ENCODE data around the gene NAV2.

NAV2 gene

DNA sequence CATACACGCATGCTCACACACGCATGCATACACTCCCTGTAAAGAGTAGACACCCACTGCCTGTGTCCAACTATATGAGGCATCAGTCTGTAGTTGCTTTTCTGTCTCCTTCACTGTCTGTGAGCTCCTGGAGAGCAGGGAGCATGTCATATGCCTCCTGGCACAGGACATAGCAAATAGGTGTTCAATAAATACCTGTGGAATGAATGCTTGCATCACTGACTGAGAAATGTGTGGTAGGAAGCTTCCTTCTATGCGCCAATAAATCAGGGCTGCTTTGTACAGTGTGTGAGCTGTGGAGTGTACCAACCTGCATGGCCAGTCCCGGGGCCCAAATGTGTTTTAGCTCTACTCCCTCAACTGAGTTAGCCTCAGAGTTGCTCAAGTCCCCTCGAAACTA is 37.2 kb upstream of the NAV2 start:
- Histone ChIP-seq H3K9ac (ENCODE audit: low read depth in 1 of 2, low read length in 2 of 2) (no peak overlapping the region), H3K36me3 (ENCODE audit: control insufficient read depth in 2 of 2, insufficient read depth in 2 of 2, low read length in 2 of 2) (no peaks in the 10 kb centered on the region), H3K4me1 (ENCODE audit: control insufficient read depth in 2 of 2, insufficient read depth in 2 of 2, low read length in 2 of 2) (no peaks in the 10 kb centered on the region), H3K9me3 (ENCODE audit: control insufficient read depth in 2 of 2, low read length in 2 of 2) (no peaks in the 10 kb centered on the region), H3K27ac (ENCODE audit: low read depth in 2 of 2, low read length in 2 of 2) (no peak overlapping the region), H3K4me3 (ENCODE audit: low read length in 2 of 2) (no peak overlapping the region), H3K27me3 (ENCODE audit: control insufficient read depth in 2 of 2, insufficient read depth in 2 of 2, low read length in 2 of 2) (no peaks in the 10 kb centered on the region)

DNA sequence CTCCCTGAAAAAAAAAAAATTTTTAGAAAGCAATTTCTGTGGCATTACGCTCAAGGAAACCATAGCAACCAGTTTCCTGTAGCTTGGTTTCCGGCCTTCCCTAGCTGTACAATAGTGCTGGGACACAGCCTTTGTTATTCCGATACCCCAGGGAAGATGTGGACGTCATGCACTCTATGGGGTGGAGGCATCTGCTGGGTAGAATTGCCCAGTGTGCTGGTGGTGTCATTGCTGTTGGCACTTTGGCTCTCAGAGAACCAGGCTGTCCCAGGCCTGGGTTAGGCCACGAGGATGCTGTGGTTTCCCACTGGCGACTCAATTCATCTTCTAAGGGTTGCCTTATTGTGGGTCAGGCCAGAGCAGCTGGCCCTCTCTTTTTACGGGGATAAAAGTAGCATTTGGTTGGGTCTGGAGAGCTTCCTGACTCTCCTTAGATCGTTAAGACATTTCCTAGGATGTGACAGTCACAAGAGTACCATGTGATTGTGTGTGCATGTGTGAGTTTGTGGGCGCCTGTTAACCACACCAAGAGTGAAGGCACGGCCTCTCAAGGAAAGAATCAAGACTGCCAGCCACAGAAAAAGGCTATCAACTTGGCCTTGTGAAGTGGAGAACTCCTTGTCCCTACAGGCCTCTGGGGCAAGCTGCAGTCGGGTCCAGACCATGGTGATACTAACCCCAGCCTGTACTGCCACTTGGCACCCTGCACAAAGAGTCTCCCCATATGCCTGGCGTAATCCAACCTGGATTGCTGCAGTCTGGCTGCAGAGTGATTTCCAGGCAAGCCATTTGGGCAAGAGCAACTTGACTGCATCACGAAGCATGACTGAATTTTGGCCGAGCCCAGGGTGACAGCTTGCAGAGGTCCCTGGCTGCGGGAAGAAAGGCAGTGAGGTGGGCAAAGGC is 35.9 kb upstream of the NAV2 start:
- H3K27ac ChIP-seq (ENCODE audit: low read depth in 2 of 2, low read length in 2 of 2) = peak overlapping the region in 1 of 2 donors; percentile 20
- H3K4me3 ChIP-seq (ENCODE audit: low read length in 2 of 2) = no peak overlapping the region
- H3K9ac ChIP-seq (ENCODE audit: low read depth in 1 of 2, low read length in 2 of 2) = no peak overlapping the region
- no peaks in the 10 kb centered on the region for H3K36me3 ChIP-seq (ENCODE audit: control insufficient read depth in 2 of 2, insufficient read depth in 2 of 2, low read length in 2 of 2)
- H3K4me1 ChIP-seq (ENCODE audit: control insufficient read depth in 2 of 2, insufficient read depth in 2 of 2, low read length in 2 of 2) = no peaks in the 10 kb centered on the region
- no peaks in the 10 kb centered on the region for H3K27me3 ChIP-seq (ENCODE audit: control insufficient read depth in 2 of 2, insufficient read depth in 2 of 2, low read length in 2 of 2)
- no peaks in the 10 kb centered on the region for H3K9me3 ChIP-seq (ENCODE audit: control insufficient read depth in 2 of 2, low read length in 2 of 2)

DNA sequence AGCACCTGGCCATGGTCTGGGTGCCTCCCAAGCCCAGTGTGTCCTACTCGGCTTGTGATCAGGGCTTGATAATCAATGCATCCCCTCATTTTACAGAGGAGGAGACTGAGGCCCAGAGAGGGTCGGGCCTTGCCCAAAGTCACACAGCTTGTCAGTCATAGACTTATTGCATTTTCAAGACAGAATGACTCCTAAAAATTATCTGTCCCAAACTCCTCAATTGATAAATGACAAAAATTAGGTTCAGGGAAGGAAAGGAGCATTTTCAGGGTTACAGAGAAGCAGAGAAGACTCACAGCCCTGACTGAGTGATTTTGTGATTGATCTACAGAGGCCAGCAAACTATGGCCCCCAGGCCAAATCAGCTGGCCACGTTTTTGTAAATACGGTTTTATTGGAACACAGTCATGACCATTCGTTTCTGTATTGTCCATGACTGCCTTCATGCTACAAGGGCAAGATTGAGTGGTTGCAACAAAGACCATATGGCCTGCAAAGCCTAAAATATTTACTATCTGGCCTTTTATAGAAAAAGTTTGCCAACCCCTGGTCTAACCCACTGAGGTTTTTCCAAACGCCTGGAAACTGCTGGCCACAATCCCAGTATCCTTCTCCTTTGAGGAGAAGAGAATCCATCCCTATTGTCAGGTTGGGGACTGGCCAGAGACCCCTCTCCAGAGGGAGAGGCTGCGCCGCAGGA is 35.1 kb upstream of the NAV2 start:
- Histone ChIP-seq H3K4me1 (ENCODE audit: control insufficient read depth in 2 of 2, insufficient read depth in 2 of 2, low read length in 2 of 2) (no peaks in the 10 kb centered on the region), H3K27ac (ENCODE audit: low read depth in 2 of 2, low read length in 2 of 2) (no peak overlapping the region), H3K27me3 (ENCODE audit: control insufficient read depth in 2 of 2, insufficient read depth in 2 of 2, low read length in 2 of 2) (no peaks in the 10 kb centered on the region), H3K36me3 (ENCODE audit: control insufficient read depth in 2 of 2, insufficient read depth in 2 of 2, low read length in 2 of 2) (no peaks in the 10 kb centered on the region), H3K9ac (ENCODE audit: low read depth in 1 of 2, low read length in 2 of 2) (no peak overlapping the region), H3K4me3 (ENCODE audit: low read length in 2 of 2) (no peak overlapping the region), H3K9me3 (ENCODE audit: control insufficient read depth in 2 of 2, low read length in 2 of 2) (no peaks in the 10 kb centered on the region)

DNA sequence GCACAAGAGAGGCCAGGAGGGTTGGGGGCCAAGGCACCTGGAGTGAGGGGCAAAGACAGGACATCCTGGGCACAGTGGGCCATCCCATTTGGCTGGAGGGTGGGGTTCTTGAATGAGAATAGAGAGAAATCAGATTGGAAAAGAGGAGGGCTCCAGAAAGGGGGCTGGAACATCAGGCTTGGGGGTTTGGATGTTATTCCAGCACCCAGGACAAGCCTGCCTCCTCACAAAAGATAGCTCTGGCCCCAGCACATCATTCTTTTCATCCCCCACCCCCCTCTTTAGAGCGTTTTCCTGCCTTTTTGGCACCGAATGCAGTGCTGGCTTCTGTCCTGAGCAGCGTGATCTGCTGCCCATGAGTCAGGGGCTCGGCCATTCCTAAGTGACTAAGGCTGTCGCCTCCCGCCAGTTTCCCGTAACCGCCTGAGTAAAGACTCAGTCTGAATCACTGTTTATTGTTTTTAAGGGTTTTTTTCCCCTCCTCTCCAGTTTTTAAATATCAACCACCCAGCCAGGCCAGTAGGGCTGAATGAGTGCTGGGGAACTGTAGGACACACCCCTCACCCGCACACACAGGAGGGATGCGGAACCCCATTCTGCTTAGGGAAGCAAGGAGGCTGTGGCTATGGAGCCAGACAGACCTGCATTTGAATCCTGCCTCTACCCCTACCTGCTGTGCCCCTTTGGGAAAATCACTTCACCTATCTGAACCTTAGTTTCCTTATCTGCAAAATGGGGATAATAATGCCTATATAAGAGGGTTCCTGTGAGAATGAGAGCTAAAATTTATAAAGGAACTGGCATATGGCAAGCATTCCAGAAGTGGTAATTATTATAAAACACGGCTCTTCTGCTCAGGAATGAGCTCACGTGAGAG is 32.4 kb upstream of the NAV2 start:
- Histone ChIP-seq H3K27me3 (ENCODE audit: control insufficient read depth in 2 of 2, insufficient read depth in 2 of 2, low read length in 2 of 2) (no peaks in the 10 kb centered on the region), H3K4me3 (ENCODE audit: low read length in 2 of 2) (no peak overlapping the region), H3K4me1 (ENCODE audit: control insufficient read depth in 2 of 2, insufficient read depth in 2 of 2, low read length in 2 of 2) (no peaks in the 10 kb centered on the region), H3K27ac (ENCODE audit: low read depth in 2 of 2, low read length in 2 of 2) (peak overlapping the region; percentile 34 to 56), H3K9ac (ENCODE audit: low read depth in 1 of 2, low read length in 2 of 2) (no peak overlapping the region), H3K36me3 (ENCODE audit: control insufficient read depth in 2 of 2, insufficient read depth in 2 of 2, low read length in 2 of 2) (no peaks in the 10 kb centered on the region), H3K9me3 (ENCODE audit: control insufficient read depth in 2 of 2, low read length in 2 of 2) (no peaks in the 10 kb centered on the region)

DNA sequence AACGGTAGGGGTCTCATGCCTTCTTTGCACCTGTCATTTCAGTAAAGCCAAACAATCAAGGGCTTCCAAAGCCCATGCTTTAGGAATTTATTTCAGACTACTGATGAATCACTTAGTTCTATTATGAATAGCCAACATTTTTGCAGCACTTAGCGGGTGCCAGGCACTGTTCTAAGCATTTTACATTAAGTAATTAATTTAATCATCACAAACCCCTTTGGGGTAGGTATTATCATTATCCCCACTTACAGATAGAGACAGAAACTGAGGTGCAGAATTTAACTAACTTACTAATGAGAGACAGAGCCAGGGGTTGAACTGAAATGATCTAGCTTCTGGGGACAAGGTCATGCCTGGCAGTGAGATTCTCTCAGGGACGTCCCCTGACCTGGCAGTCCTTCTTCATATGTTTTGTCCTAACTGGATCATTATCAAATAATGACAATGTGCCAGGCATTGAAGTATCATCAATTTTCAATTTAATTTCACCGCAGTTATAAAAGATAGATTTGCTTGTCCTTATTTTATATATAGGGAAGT is 31.7 kb upstream of the NAV2 start:
- H3K27ac ChIP-seq (ENCODE audit: low read depth in 2 of 2, low read length in 2 of 2) = no peak overlapping the region
- no peaks in the 10 kb centered on the region for H3K36me3 ChIP-seq (ENCODE audit: control insufficient read depth in 2 of 2, insufficient read depth in 2 of 2, low read length in 2 of 2)
- H3K4me3 ChIP-seq (ENCODE audit: low read length in 2 of 2) = no peak overlapping the region
- no peak overlapping the region for H3K9ac ChIP-seq (ENCODE audit: low read depth in 1 of 2, low read length in 2 of 2)
- no peaks in the 10 kb centered on the region for H3K4me1 ChIP-seq (ENCODE audit: control insufficient read depth in 2 of 2, insufficient read depth in 2 of 2, low read length in 2 of 2)
- no peaks in the 10 kb centered on the region for H3K9me3 ChIP-seq (ENCODE audit: control insufficient read depth in 2 of 2, low read length in 2 of 2)
- no peaks in the 10 kb centered on the region for H3K27me3 ChIP-seq (ENCODE audit: control insufficient read depth in 2 of 2, insufficient read depth in 2 of 2, low read length in 2 of 2)

DNA sequence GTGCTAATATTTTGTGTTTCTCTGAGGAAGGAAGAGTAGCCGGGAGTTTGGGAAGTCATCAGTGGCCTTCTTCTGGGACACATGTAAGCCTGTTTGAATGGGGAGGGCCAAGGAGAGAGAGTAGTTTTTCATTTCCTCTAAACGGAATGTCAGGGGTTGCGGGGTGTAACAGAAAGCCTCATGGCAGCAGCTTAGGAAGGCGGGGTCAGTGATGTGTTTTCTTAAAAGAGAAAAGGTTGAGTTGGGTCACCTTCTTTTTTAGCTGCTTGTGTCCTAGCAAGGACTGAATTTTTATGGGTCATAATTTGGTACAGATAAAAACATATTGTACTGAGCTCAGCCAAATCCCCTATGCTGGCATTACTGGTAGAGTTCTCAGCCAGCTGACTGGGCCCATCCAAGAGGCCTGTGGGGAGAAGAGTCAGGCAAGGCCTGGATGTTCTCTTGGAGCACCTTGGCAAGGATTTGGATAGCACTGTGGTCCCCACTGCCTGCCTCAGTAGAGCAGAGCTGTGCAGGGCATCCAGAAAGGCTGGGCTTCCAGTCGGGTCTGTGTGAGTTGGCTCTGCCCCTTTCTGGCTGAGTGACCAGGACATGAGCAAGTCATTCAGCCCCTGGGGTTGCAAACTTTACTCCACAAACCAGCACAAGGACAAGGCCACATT is 29.4 kb upstream of the NAV2 start:
- no peaks in the 10 kb centered on the region for H3K4me1 ChIP-seq (ENCODE audit: control insufficient read depth in 2 of 2, insufficient read depth in 2 of 2, low read length in 2 of 2)
- no peaks in the 10 kb centered on the region for H3K36me3 ChIP-seq (ENCODE audit: control insufficient read depth in 2 of 2, insufficient read depth in 2 of 2, low read length in 2 of 2)
- no peak overlapping the region for H3K4me3 ChIP-seq (ENCODE audit: low read length in 2 of 2)
- H3K9me3 ChIP-seq (ENCODE audit: control insufficient read depth in 2 of 2, low read length in 2 of 2) = no peaks in the 10 kb centered on the region
- no peaks in the 10 kb centered on the region for H3K27me3 ChIP-seq (ENCODE audit: control insufficient read depth in 2 of 2, insufficient read depth in 2 of 2, low read length in 2 of 2)
- no peak overlapping the region for H3K9ac ChIP-seq (ENCODE audit: low read depth in 1 of 2, low read length in 2 of 2)
- no peak overlapping the region for H3K27ac ChIP-seq (ENCODE audit: low read depth in 2 of 2, low read length in 2 of 2)

DNA sequence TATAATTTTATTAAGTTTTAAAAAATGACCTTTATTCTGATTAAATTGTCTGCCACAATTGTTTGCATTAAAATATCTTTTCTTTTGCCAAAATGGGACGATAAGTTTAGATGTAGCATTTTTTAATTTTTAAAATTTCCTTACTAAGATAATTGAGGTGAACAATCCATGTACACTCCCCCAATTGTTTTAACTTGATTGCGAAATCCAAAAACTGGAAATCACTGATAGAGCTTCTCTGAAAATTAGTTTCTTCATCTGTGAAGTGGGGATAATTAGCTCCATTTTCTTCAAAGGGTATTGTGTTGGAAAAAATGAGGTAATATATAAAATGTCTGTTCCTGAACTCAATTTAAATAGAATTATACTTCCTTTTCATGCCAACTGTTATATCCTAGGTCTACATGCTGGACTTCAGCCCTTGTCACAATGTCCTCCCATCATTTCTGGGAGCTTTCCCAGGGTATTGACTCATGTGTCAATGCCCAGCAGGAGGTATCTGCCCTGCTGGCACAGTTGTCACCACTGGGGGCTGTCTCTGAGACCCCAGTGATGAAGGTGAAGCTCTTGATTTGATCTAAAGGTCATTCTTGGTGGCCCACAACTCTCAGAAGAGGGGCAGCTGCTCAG is 28.7 kb upstream of the NAV2 start:
- Histone ChIP-seq H3K27ac (ENCODE audit: low read depth in 2 of 2, low read length in 2 of 2) (no peak overlapping the region), H3K27me3 (ENCODE audit: control insufficient read depth in 2 of 2, insufficient read depth in 2 of 2, low read length in 2 of 2) (no peaks in the 10 kb centered on the region), H3K9me3 (ENCODE audit: control insufficient read depth in 2 of 2, low read length in 2 of 2) (no peaks in the 10 kb centered on the region), H3K9ac (ENCODE audit: low read depth in 1 of 2, low read length in 2 of 2) (no peak overlapping the region), H3K4me3 (ENCODE audit: low read length in 2 of 2) (no peak overlapping the region), H3K4me1 (ENCODE audit: control insufficient read depth in 2 of 2, insufficient read depth in 2 of 2, low read length in 2 of 2) (no peaks in the 10 kb centered on the region), H3K36me3 (ENCODE audit: control insufficient read depth in 2 of 2, insufficient read depth in 2 of 2, low read length in 2 of 2) (no peaks in the 10 kb centered on the region)

DNA sequence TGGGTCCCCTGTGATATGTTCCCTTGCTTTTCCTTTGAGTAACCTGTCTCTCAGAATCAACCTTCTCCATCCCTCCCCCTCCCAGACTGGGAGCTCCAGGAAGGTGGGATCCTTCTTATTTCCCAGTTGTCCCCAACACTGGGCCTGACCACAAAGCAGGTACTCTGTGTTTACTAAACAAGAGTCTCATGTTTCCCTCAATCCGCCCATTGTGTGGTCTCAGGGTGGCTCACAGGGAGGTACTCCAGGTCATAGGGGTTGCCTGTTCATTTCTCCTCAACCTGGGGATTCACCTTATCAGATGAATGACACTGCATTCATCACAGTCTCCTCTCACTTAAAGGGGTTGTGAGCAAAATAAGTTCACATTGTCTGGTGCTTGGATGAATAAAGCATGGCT is 26.4 kb upstream of the NAV2 start:
- Histone ChIP-seq H3K9ac (ENCODE audit: low read depth in 1 of 2, low read length in 2 of 2) (no peak overlapping the region), H3K9me3 (ENCODE audit: control insufficient read depth in 2 of 2, low read length in 2 of 2) (no peaks in the 10 kb centered on the region), H3K4me3 (ENCODE audit: low read length in 2 of 2) (no peak overlapping the region), H3K36me3 (ENCODE audit: control insufficient read depth in 2 of 2, insufficient read depth in 2 of 2, low read length in 2 of 2) (no peaks in the 10 kb centered on the region), H3K27me3 (ENCODE audit: control insufficient read depth in 2 of 2, insufficient read depth in 2 of 2, low read length in 2 of 2) (no peaks in the 10 kb centered on the region), H3K4me1 (ENCODE audit: control insufficient read depth in 2 of 2, insufficient read depth in 2 of 2, low read length in 2 of 2) (no peaks in the 10 kb centered on the region), H3K27ac (ENCODE audit: low read depth in 2 of 2, low read length in 2 of 2) (no peak overlapping the region)

DNA sequence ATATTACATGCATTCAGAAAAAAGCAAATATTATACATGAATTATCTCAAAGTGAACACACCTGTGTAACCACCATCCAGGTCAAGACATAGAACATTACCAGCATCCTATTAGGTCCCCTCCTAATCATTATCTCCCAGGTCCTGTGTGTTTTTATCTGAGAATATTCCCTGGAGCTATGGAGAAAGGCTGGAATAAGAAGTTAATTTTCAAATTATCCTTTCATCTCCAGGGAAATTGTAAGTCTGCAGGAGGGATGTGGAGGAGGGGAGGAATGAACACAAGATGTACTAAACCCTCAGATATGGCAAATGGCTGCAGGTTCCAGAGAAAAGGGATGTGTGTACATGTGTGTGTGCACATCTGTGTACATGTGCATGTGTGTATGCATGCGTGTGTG is 25.2 kb upstream of the NAV2 start:
- Histone ChIP-seq H3K9ac (ENCODE audit: low read depth in 1 of 2, low read length in 2 of 2) (no peak overlapping the region), H3K4me3 (ENCODE audit: low read length in 2 of 2) (no peak overlapping the region), H3K9me3 (ENCODE audit: control insufficient read depth in 2 of 2, low read length in 2 of 2) (no peaks in the 10 kb centered on the region), H3K4me1 (ENCODE audit: control insufficient read depth in 2 of 2, insufficient read depth in 2 of 2, low read length in 2 of 2) (no peaks in the 10 kb centered on the region), H3K27ac (ENCODE audit: low read depth in 2 of 2, low read length in 2 of 2) (no peak overlapping the region), H3K27me3 (ENCODE audit: control insufficient read depth in 2 of 2, insufficient read depth in 2 of 2, low read length in 2 of 2) (no peaks in the 10 kb centered on the region), H3K36me3 (ENCODE audit: control insufficient read depth in 2 of 2, insufficient read depth in 2 of 2, low read length in 2 of 2) (no peaks in the 10 kb centered on the region)

All from mucosa of rectum (tissue), 2 donors.